ENCODE data around the gene PROCA1. TPM values are rescaled to one million over a fixed set of nuclear protein-coding genes. Genes with fewer than 3 reads are reported as not detected.

The PROCA1 gene
- total RNA-seq, 2 donors from 2014 or later, result 4.8 to 6.3 TPM

GRCh38 chr17:28703552-28704218 lies 8.0 kb downstream of the PROCA1 start:
- DNase-seq (no peak), ATAC-seq (no peak)
- H3K4me3 Mint-ChIP-seq, result no peak overlapping the region
- no peak overlapping the region for H3K27ac Mint-ChIP-seq
- H3K4me1 Mint-ChIP-seq, result peaks cover 11% of the 10 kb centered on the region
- H3K9me3 ChIP-seq (ENCODE audit: control insufficient read depth, low read length, poor library complexity, severe bottlenecking), result no peaks in the 10 kb centered on the region
- peaks cover 6% of the 10 kb centered on the region for H3K36me3 Mint-ChIP-seq (ENCODE audit: low read depth)
- H3K27me3 Mint-ChIP-seq, result no peaks in the 10 kb centered on the region

GRCh38 chr17:28702752-28703150 lies 8.9 kb downstream of the PROCA1 start:
- Mint-ChIP-seq H3K4me3 (no peak overlapping the region), H3K27ac (peak overlapping the region; percentile 72), H3K4me1 (peaks cover 14% of the 10 kb centered on the region), H3K36me3 (ENCODE audit: low read depth) (peaks cover 6% of the 10 kb centered on the region), H3K27me3 (no peaks in the 10 kb centered on the region)
- ATAC-seq (no peak), DNase-seq (no peak)
- no peaks in the 10 kb centered on the region for H3K9me3 ChIP-seq (ENCODE audit: control insufficient read depth, low read length, poor library complexity, severe bottlenecking)

GRCh38 chr17:28702026-28702751 lies 9.5 kb downstream of the PROCA1 start:
- no peaks in the 10 kb centered on the region for H3K27me3 Mint-ChIP-seq
- ATAC-seq (no peak), DNase-seq (no peak)
- peaks cover 10% of the 10 kb centered on the region for H3K4me1 Mint-ChIP-seq
- H3K4me3 Mint-ChIP-seq, result peak overlapping the region; percentile 50
- peak overlapping the region; percentile 72 for H3K27ac Mint-ChIP-seq
- no peaks in the 10 kb centered on the region for H3K9me3 ChIP-seq (ENCODE audit: control insufficient read depth, low read length, poor library complexity, severe bottlenecking)
- peaks cover 8% of the 10 kb centered on the region for H3K36me3 Mint-ChIP-seq (ENCODE audit: low read depth)

GRCh38 chr17:28700830-28701492 lies 10.7 kb downstream of the PROCA1 start:
- H3K27ac Mint-ChIP-seq, result no peak overlapping the region
- peaks cover 10% of the 10 kb centered on the region for H3K4me1 Mint-ChIP-seq
- no peaks in the 10 kb centered on the region for H3K9me3 ChIP-seq (ENCODE audit: control insufficient read depth, low read length, poor library complexity, severe bottlenecking)
- no peaks in the 10 kb centered on the region for H3K27me3 Mint-ChIP-seq
- peaks cover 8% of the 10 kb centered on the region for H3K36me3 Mint-ChIP-seq (ENCODE audit: low read depth)
- ATAC-seq (no peak), DNase-seq (no peak)
- H3K4me3 Mint-ChIP-seq, result no peak overlapping the region

DNA sequence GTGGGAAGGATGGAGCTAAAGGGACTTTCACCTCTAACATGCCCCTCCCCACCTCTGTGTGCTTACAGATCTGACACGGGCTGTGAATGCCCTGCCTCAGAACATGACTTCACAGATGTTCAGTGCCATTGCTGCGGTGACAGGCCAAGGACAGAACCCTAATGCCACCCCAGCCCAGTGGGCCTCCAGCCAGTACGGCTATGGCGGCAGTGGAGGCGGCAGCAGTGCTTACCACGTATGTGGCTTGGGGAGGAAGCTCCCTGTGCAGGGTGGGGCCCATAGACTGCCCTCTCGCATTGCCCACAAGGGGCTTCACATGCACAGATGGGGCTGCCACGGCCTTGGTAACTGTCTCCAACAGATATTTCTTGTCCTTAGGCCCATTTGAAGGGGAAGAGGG lies 11.4 kb downstream of the PROCA1 start:
- H3K27ac Mint-ChIP-seq, result no peak overlapping the region
- no peaks in the 10 kb centered on the region for H3K27me3 Mint-ChIP-seq
- peaks cover 8% of the 10 kb centered on the region for H3K36me3 Mint-ChIP-seq (ENCODE audit: low read depth)
- no peak overlapping the region for H3K4me3 Mint-ChIP-seq
- ATAC-seq, result no peak
- DNase-seq, result no peak
- peaks cover 10% of the 10 kb centered on the region for H3K4me1 Mint-ChIP-seq
- no peaks in the 10 kb centered on the region for H3K9me3 ChIP-seq (ENCODE audit: control insufficient read depth, low read length, poor library complexity, severe bottlenecking)

DNA sequence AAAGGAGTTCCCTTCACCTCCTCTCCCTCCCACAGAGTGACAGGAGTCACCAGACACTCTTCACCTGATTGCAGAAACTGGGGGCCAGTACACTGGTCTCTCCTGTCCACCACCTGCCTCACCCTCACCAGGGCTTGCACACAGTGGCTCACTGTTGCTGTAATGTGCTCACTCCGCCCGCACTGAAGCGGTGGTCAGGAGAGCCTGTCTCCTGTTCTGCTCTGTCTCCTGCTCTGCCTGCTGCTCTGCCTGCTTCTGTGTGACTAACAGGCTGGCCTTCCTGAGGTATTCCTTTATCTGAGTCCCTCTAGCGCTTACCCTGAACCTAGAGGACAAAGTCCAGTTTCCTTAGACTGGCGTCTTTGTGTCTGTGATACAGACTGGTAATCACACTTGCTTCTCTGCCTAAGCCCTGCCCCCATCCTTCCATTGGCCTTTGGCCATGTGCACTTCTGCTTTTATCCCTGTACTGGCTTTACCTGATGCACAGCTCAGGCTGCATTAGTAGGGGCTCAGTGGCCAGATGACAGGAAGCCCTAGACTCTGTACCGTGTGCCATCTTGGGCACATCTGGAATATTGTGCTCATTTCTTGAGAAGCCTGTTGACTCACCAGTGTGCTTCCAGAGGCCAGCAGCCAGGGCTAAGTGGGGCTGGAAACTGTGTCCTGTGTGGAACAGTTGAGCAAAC lies 13.3 kb downstream of the PROCA1 start:
- Mint-ChIP-seq H3K4me1 (peaks cover 4% of the 10 kb centered on the region), H3K27me3 (no peaks in the 10 kb centered on the region), H3K27ac (no peak overlapping the region), H3K4me3 (no peak overlapping the region), H3K36me3 (ENCODE audit: low read depth) (peaks cover 10% of the 10 kb centered on the region)
- no peak for DNase-seq
- no peaks in the 10 kb centered on the region for H3K9me3 ChIP-seq (ENCODE audit: control insufficient read depth, low read length, poor library complexity, severe bottlenecking)
- no peak for ATAC-seq

DNA sequence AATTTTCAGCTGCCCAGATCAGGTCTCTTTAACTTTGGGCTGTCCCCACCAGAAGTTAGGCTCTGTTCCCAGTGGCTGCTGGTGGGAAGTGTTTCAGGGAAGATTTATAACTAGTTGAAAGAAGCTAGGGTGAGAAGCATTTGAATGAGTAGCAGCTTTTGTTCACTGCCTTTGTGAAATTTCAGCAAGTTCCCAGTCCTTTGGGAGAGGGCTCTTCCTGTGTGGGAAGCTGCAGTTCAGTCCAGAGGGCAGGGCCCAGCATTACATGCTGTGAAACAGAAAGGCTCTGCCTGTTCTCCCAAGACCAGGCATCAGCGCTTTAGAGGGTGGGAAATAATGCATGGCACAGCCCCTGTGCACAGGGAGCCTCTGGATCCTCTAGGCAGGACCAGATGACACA lies 17.8 kb downstream of the PROCA1 start:
- ATAC-seq (no peak), DNase-seq (no peak)
- H3K9me3 ChIP-seq (ENCODE audit: control insufficient read depth, low read length, poor library complexity, severe bottlenecking), result no peaks in the 10 kb centered on the region
- Mint-ChIP-seq H3K27me3 (no peaks in the 10 kb centered on the region), H3K4me1 (peaks cover 3% of the 10 kb centered on the region), H3K36me3 (ENCODE audit: low read depth) (peaks cover 5% of the 10 kb centered on the region), H3K27ac (no peak overlapping the region), H3K4me3 (no peak overlapping the region)

- no peaks in the 10 kb centered on the region for H3K9me3 ChIP-seq (ENCODE audit: control insufficient read depth, low read length, poor library complexity, severe bottlenecking)
- H3K4me3 Mint-ChIP-seq, result no peak overlapping the region
- H3K27ac Mint-ChIP-seq, result no peak overlapping the region
- no peak for DNase-seq
- H3K27me3 Mint-ChIP-seq, result no peaks in the 10 kb centered on the region
- peaks cover 6% of the 10 kb centered on the region for H3K4me1 Mint-ChIP-seq
- no peak for ATAC-seq
- H3K36me3 Mint-ChIP-seq (ENCODE audit: low read depth), result peaks cover 14% of the 10 kb centered on the region
Observed at GRCh38 chr17:28689011-28689410, 22.7 kb downstream of the PROCA1 start.

- ATAC-seq, result no peak
- Mint-ChIP-seq H3K36me3 (ENCODE audit: low read depth) (peaks cover 14% of the 10 kb centered on the region), H3K4me3 (no peak overlapping the region), H3K27me3 (no peaks in the 10 kb centered on the region), H3K4me1 (peaks cover 6% of the 10 kb centered on the region), H3K27ac (no peak overlapping the region)
- no peak for DNase-seq
- no peaks in the 10 kb centered on the region for H3K9me3 ChIP-seq (ENCODE audit: control insufficient read depth, low read length, poor library complexity, severe bottlenecking)
Observed at GRCh38 chr17:28688481-28688880, 23.2 kb downstream of the PROCA1 start.

- ATAC-seq (no peak), DNase-seq (no peak)
- no peak overlapping the region for H3K4me3 Mint-ChIP-seq
- H3K9me3 ChIP-seq (ENCODE audit: control insufficient read depth, low read length, poor library complexity, severe bottlenecking), result no peaks in the 10 kb centered on the region
- H3K27me3 Mint-ChIP-seq, result no peaks in the 10 kb centered on the region
- H3K27ac Mint-ChIP-seq, result no peak overlapping the region
- H3K36me3 Mint-ChIP-seq (ENCODE audit: low read depth), result peaks cover 14% of the 10 kb centered on the region
- peaks cover 6% of the 10 kb centered on the region for H3K4me1 Mint-ChIP-seq
Observed at GRCh38 chr17:28686296-28686695, 25.4 kb downstream of the PROCA1 start.

DNA sequence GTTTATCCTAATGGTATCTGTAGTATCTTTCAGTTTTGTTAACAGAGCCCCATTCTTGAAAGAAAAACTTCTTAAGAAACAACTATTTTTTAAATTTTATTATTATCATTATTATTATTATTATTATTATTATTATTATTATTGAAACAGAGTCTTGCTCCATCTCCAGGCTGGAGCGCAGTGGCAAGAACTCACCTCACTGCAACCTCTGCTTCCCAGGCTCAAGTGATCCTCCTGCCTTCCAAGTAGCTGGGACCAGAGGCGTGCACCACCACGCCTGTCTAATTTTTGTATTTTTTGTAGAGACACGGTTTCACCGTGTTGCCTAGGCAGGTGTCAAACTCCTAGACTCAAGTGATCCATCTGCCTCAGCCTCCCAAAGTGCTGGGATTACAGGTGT lies 26.3 kb downstream of the PROCA1 start:
- Mint-ChIP-seq H3K36me3 (ENCODE audit: low read depth) (peaks cover 14% of the 10 kb centered on the region), H3K4me3 (no peak overlapping the region), H3K4me1 (peaks cover 6% of the 10 kb centered on the region), H3K27me3 (no peaks in the 10 kb centered on the region), H3K27ac (no peak overlapping the region)
- H3K9me3 ChIP-seq (ENCODE audit: control insufficient read depth, low read length, poor library complexity, severe bottlenecking), result no peaks in the 10 kb centered on the region
- ATAC-seq, result no peak
- no peak for DNase-seq

GRCh38 chr17:28684963-28685362 lies 26.7 kb downstream of the PROCA1 start:
- Mint-ChIP-seq H3K36me3 (ENCODE audit: low read depth) (peaks cover 14% of the 10 kb centered on the region), H3K4me1 (peaks cover 6% of the 10 kb centered on the region), H3K4me3 (no peak overlapping the region), H3K27ac (no peak overlapping the region), H3K27me3 (no peaks in the 10 kb centered on the region)
- H3K9me3 ChIP-seq (ENCODE audit: control insufficient read depth, low read length, poor library complexity, severe bottlenecking), result no peaks in the 10 kb centered on the region
- DNase-seq (no peak), ATAC-seq (no peak)

DNA sequence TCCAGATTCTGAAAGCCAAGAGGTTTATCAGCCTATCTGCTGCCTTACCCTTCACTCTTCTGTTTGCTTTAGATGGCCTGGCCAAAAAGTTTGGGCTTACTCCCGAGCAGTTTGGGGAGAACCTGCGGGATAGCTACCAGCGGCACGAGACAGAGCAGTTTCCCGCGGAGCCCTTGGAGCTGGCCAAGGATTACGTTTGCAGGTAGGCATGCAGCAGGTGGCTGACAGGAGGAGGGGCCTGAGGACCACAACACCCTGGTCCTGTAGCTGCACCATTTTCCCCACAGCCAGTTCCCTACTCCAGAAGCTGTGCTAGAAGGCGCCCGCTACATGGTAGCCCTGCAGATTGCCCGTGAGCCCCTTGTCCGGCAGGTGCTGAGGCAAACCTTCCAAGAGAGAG lies 29.0 kb downstream of the PROCA1 start:
- H3K9me3 ChIP-seq (ENCODE audit: control insufficient read depth, low read length, poor library complexity, severe bottlenecking), result no peaks in the 10 kb centered on the region
- Mint-ChIP-seq H3K27me3 (no peaks in the 10 kb centered on the region), H3K27ac (peak overlapping the region; percentile 19), H3K4me3 (no peak overlapping the region), H3K4me1 (peaks cover 6% of the 10 kb centered on the region), H3K36me3 (ENCODE audit: low read depth) (peaks cover 8% of the 10 kb centered on the region)
- ATAC-seq (no peak), DNase-seq (no peak)

Data from T-helper 17 cell (primary cell).